ENCODE data around the gene RIN3.

GRCh38 chr14:92660571-92660970, 147.0 kb downstream of the RIN3 start:
- TF ChIP-seq CTCF (IDR thresholded peaks at IDR 0.05), result no peak
- TF ChIP-seq POLR2A (IDR thresholded peaks at IDR 0.05), result no peak

Measured in adrenal gland (tissue), 5 donors.